Measurements from ENCODE around the gene TAF6.
"Not testable (repeated sequence)": the region's sequence is repeated elsewhere in the genome, so short reads cannot be mapped to it uniquely, and the experiment has no call there.

DNA sequence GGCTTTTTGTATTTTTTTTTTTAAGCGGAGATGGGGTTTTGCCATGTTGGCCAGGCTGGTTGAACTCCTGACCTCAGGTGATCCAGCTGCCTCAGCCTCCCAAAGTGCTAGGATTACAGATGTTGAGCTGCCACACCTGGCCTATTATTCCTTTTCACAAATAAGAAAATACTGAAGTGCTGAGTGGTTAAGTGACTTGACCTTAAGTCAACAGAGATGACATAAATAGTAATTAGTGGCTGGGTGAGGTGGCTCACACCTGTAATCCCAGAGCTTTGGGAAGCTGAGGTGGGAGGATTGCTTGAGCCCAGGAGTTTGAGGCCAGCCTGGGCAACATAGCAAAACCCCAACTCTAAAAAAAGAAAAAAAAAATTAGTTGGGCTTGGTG, 11.1 kb upstream of the TAF6 start:
- not testable (repeated sequence) for TF ChIP-seq GABPA (IDR thresholded peaks at IDR 0.05; ENCODE audit: low read depth); POLR2AphosphoS5 (IDR thresholded peaks at IDR 0.05; ENCODE audit: low read depth); SPI1 (IDR thresholded peaks at IDR 0.05; ENCODE audit: borderline replicate concordance, low read depth)
- TF ChIP-seq, protein P1, sequence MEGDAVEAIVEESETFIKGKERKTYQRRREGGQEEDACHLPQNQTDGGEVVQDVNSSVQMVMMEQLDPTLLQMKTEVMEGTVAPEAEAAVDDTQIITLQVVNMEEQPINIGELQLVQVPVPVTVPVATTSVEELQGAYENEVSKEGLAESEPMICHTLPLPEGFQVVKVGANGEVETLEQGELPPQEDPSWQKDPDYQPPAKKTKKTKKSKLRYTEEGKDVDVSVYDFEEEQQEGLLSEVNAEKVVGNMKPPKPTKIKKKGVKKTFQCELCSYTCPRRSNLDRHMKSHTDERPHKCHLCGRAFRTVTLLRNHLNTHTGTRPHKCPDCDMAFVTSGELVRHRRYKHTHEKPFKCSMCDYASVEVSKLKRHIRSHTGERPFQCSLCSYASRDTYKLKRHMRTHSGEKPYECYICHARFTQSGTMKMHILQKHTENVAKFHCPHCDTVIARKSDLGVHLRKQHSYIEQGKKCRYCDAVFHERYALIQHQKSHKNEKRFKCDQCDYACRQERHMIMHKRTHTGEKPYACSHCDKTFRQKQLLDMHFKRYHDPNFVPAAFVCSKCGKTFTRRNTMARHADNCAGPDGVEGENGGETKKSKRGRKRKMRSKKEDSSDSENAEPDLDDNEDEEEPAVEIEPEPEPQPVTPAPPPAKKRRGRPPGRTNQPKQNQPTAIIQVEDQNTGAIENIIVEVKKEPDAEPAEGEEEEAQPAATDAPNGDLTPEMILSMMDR (IDR thresholded peaks at IDR 0.05; ENCODE audit: insufficient read depth, low read length), result not testable (repeated sequence)
- TF ChIP-seq, protein P2, sequence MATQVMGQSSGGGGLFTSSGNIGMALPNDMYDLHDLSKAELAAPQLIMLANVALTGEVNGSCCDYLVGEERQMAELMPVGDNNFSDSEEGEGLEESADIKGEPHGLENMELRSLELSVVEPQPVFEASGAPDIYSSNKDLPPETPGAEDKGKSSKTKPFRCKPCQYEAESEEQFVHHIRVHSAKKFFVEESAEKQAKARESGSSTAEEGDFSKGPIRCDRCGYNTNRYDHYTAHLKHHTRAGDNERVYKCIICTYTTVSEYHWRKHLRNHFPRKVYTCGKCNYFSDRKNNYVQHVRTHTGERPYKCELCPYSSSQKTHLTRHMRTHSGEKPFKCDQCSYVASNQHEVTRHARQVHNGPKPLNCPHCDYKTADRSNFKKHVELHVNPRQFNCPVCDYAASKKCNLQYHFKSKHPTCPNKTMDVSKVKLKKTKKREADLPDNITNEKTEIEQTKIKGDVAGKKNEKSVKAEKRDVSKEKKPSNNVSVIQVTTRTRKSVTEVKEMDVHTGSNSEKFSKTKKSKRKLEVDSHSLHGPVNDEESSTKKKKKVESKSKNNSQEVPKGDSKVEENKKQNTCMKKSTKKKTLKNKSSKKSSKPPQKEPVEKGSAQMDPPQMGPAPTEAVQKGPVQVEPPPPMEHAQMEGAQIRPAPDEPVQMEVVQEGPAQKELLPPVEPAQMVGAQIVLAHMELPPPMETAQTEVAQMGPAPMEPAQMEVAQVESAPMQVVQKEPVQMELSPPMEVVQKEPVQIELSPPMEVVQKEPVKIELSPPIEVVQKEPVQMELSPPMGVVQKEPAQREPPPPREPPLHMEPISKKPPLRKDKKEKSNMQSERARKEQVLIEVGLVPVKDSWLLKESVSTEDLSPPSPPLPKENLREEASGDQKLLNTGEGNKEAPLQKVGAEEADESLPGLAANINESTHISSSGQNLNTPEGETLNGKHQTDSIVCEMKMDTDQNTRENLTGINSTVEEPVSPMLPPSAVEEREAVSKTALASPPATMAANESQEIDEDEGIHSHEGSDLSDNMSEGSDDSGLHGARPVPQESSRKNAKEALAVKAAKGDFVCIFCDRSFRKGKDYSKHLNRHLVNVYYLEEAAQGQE (IDR thresholded peaks at IDR 0.05; ENCODE audit: insufficient replicate concordance, low read depth), result not testable (repeated sequence)

Data from HL-60 (cell line).